Activated naive CD4-positive, alpha-beta T cell (primary cell): Measurements from ENCODE around the gene PLXNA3.

ENCODE experiments used
- DNase-seq, 4 experiments: peaks; one replicate each; lab custom pipeline; 2025; lab: John Stamatoyannopoulos, UW

The PLXNA3 gene

DNA sequence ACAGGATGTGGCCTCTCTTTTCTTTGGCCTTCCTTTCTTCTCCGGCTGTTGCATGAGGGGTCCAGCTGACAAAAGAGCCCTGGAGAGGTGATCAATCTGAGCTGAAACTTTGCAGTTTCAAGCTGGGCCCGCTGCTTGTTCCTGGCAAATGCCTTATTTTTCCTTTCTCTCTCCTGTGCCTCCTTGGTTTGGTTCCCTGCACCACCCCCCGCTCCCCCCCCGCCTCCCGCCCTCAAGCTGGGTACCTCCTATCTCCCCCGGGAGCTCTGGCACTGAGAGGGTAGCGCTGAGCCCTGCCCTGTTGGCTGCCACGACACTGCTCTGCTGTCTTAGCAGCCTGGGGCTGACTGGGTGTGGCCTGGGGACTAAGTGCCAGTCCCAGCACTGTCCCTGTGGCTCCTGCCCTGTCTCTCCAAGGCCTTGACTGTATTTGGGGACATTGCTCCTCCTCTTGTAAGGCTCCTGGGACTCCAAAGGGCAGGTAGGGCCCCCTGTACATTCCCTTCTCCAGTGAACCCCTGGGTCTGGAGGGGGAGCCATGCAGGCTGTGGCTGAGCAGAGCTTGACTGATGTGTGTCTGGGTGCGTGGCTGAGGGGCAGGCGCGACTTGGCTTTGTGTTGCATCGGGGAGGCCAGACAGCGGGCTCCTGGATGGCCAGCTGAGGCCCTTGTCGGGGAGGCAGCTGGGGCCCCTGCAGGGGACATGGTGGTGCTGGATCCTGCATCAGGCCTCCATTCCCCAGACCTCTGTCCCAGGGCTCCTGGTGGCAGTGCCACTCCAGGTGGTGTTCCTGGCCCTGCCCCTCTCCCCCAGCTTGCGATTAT lies 1.1 kb downstream of the PLXNA3 start:
- no peak for DNase-seq

DNA sequence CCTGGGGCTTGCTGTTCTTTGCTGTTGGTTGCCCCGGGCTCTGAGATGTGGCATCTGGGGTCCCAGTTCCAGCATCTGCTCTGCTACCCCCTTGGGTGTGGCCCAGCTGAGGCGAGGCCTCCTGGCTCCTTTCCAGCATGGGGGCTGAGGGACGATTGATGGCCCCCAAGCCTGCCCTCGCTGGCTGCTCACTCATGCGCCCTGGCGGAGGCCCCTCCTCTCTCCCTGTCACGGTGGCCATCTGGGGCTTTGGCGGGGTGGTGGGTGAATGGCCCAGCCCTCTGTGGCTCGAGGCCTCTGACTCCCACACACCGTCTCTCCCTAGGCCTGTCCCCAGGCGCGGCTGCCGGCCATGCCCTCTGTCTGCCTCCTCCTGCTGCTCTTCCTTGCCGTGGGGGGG lies 1.8 kb downstream of the PLXNA3 start:
- DNase-seq = no peak

DNA sequence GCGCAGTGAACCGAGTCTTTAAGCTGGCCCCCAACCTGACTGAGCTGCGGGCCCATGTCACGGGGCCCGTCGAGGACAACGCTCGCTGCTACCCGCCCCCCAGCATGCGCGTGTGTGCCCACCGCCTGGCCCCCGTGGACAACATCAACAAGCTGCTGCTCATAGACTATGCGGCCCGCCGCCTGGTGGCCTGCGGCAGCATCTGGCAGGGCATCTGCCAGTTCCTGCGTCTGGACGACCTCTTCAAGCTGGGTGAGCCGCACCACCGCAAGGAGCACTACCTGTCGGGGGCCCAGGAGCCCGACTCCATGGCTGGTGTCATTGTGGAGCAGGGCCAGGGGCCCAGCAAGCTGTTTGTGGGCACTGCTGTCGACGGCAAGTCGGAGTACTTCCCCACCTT lies 2.2 kb downstream of the PLXNA3 start:
- DNase-seq = no peak

DNA sequence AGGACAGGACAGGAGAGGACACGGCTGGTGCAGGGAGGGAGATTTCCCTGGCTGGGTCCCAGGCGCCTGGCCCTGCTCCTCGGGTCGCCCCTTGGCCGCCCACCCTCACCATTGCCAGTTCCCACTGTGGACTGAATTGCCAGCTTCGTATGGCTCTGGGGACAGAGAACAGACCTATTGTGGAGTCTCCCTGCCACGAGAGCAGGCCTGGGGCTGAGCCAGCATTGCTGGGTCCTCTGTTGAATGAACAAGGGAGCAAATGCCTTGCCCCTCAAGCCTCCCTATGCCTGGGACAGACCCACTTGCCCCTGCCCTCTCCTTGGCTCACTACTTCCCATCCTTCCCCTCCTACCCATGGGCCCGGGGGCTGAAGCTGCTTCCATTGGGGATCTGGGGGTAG lies 4.3 kb downstream of the PLXNA3 start:
- DNase-seq = no peak

DNA sequence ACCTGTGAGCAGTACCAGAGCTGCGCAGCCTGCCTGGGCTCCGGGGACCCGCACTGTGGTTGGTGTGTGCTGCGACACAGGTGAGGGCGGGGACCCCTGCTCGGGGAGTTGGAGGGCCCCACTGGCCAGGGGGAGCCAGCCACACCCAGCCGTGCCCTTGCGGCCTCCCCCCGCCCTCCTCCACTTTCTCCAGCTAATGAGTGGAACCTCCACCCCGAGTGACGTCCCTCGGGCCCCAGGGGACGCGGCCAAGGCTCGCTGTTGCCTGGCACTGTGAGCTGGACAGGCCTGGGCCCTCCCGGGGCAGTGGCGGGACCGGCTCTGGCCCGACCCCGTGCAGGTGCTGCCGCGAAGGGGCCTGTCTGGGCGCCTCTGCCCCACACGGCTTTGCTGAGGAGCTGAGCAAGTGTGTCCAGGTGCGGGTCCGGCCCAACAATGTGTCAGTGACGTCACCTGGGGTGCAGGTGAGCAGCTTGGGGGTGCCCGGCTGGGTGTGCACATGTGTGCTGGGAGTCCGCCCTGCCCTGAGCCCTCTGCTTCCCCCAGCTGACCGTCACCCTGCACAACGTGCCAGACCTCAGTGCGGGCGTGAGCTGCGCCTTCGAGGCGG lies 5.6 kb downstream of the PLXNA3 start:
- no peak for DNase-seq

DNA sequence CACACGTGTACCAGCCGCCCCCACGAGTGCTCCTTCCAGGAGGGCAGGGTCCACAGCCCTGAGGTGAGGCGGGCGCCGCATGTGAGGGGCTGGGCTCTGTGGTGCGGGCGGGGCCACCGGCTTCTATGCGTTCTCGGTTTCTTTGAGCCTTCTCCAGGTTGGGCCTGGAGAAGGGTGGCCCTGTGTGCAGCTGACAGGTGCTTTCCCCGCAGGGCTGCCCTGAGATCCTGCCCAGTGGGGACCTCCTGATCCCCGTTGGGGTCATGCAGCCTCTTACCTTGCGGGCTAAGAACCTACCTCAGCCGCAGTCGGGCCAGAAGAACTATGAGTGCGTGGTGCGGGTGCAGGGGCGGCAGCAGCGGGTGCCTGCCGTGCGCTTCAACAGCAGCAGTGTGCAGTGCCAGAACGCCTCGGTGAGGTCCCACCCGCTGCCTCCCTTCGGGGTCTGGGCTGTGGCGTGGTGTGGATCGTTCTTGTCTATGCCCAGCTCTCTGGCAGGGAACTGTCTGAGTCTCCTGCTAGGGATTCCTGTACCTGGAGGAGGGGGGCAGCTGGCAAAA lies 6.8 kb downstream of the PLXNA3 start:
- DNase-seq = no peak

DNA sequence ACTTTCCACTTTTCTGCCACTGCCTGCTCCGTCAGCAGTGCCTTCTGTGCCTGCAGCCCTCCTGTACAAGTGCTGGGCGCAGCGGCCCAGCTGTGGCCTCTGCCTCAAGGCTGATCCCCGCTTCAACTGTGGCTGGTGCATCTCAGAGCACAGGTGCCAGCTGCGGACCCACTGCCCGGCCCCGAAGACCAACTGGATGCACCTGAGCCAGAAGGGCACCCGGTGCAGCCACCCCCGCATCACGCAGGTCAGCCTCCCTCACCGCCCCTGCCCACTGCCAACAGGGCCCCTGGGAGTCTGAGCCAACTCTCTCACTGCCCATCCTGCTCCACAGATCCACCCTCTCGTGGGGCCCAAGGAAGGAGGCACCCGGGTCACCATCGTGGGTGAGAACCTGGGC lies 7.5 kb downstream of the PLXNA3 start:
- no peak for DNase-seq

DNA sequence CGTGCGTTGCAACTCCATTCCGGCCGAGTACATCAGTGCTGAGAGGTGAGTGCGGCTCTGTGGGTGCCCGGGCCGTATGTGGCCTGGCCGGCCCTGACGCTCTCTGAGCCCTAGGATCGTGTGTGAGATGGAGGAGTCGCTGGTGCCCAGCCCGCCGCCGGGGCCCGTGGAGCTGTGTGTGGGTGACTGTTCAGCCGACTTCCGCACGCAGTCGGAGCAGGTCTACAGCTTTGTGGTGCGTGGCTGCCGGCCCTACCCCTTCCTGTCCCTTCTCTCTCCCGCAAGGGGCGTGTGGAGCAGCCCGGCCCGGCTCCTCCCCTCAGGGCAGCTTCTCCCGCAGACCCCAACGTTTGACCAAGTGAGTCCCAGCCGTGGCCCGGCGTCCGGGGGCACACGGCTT lies 8.0 kb downstream of the PLXNA3 start:
- no peak for DNase-seq

DNA sequence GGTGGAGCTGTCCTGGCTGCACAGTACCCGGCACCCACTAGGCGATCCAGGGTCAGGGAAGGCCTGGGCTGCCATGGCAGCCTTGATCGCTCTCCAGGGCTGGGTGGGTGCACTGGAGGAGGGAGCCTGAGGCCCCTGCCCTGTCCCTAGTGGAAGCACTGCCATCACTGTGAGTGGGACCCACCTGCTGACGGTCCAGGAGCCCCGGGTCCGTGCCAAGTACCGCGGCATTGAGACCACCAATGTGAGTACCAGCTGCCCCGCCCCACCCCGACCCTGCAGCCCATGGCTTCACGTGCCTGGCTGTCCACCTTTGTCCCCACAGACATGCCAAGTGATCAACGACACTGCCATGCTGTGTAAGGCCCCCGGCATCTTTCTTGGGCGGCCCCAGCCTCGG lies 8.8 kb downstream of the PLXNA3 start:
- no peak for DNase-seq

DNA sequence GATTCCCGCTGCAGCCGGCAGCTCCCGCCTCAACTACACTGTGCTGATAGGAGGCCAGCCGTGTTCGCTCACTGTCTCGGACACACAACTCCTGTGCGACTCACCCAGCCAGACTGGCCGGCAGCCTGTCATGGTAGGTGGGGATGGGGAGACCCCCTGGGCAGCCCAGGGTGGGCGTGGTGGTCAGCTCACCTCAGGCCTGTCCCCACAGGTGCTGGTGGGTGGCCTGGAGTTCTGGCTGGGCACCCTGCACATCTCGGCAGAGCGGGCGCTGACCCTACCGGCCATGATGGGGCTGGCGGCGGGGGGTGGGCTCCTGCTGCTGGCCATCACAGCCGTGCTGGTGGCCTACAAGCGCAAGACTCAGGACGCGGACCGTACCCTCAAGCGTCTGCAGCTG lies 9.5 kb downstream of the PLXNA3 start:
- no peak for DNase-seq

DNA sequence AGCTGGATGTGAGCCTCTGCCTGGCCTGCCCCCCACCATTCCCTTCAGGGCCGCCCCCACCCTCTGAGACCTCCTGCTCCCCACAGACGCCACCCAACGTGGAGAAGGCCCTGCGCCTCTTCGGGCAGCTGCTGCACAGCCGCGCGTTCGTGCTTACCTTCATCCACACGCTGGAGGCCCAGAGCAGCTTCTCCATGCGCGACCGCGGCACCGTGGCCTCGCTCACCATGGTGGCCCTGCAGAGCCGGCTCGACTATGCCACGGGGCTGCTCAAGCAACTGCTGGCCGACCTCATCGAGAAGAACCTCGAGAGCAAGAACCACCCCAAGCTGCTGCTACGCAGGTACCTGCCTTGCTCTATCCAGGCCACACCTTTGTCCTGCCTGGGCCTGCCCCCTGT lies 10.1 kb downstream of the PLXNA3 start:
- no peak for DNase-seq

DNA sequence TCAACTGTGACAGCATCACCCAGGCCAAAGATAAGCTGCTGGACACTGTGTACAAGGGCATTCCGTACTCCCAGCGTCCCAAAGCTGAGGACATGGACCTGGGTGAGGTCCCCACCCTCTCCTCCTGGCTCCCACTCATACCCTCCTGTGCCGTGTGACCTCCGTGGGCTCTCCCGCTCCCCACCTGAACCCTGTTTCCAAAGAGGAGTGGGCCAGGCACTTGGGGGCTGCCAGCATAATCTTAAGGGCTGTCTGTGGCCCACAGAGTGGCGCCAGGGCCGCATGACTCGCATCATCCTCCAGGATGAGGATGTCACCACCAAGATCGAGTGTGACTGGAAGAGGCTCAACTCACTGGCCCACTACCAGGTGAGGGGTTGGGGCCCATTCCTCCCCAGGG lies 11.0 kb downstream of the PLXNA3 start:
- DNase-seq = no peak

DNA sequence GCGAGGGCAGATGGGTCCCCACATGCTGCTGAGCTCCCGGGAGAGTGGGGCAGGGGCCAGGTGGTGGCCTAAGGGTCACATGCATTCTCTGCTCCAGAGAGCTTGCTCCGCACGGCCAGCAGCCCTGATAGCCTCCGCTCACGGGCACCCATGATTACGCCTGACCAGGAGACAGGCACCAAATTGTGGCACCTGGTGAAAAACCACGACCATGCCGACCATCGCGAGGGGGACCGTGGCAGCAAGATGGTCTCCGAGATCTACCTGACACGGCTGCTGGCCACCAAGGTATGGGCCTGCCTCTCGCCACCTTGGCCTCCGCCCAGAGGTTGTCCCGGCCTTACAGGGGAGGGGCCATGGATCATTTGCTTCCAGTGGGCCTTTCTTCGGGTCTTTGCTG lies 11.8 kb downstream of the PLXNA3 start:
- DNase-seq = no peak

DNA sequence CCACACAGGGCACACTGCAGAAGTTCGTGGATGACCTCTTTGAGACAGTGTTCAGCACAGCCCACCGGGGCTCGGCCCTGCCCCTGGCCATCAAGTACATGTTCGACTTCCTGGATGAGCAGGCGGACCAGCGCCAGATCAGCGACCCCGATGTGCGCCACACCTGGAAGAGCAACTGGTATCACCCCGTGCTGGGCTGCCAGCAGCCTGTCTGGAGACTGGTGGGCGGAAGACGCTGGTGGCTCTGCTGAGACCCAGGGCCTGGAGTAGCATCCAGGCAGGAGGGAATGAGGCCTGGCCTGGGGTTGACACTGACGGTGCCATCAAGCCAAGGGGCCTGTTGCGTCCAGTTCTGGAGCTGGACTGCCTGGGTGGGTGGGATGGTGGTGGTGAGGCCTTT lies 12.4 kb downstream of the PLXNA3 start:
- no peak for DNase-seq

DNA sequence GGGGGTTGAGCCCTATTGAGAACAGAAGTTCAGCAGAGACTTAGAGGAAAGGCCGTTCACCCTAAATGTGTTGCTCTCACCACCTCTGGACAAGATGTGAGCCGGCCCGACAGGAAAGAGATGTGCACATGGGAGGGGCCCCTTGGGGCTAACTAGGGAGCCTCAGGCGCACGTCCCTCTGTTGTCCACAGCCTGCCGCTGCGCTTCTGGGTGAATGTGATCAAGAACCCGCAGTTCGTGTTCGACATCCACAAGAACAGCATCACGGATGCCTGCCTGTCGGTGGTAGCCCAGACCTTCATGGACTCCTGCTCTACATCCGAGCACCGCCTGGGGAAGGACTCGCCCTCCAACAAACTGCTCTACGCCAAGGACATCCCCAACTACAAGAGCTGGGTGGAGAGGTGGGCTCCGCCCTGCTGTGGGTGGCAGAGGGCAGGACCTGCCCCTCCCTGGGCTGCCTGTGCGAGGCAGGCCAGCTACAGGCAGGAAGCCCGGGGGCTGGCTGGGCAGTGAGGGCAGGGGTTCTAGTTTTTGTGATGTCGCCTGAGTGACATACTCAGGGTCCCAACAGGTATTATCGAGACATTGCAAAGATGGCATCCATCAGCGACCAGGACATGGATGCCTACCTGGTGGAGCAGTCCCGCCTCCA lies 13.0 kb downstream of the PLXNA3 start:
- DNase-seq = no peak

DNA sequence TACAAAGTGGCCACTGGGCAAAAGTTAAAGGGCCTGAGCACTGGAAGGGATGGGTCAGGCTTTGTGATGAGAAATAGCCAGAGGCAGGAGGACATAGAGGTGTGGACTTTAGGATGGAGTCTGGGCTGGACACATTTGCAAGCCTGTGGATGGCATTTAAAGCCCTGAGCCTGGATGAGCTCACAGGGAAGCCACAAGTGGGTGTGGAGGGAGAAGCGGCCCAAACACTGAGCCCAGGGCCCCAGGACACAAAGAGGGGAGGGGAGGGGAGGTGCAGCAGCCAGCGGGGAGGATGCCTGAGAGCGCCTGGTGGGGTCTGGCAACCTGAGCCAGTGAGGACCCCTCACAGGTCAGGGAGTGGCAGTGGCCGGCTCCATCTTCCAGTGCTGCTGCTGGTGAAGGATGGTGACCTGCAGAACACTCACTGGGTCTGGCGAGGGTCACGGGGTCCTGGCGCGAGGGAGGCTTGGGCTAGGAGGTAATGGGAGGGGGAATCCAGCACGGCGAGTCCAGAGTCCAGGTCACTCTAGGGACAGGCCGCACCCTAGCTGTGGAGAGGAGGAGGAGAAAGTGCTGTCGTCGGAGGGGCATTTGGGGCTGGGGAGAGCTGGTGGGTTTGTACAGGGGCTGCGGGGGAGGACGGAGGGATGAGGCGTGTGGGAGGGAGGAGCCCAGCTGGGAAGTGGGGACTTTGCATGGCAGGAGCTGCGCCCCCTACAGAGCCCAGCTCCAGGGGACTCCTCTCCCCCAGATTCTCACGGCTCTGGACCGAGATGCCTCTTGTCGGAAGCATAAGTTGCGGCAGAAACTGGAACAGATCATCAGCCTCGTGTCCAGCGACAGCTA lies 14.0 kb downstream of the PLXNA3 start:
- no peak for DNase-seq

DNA sequence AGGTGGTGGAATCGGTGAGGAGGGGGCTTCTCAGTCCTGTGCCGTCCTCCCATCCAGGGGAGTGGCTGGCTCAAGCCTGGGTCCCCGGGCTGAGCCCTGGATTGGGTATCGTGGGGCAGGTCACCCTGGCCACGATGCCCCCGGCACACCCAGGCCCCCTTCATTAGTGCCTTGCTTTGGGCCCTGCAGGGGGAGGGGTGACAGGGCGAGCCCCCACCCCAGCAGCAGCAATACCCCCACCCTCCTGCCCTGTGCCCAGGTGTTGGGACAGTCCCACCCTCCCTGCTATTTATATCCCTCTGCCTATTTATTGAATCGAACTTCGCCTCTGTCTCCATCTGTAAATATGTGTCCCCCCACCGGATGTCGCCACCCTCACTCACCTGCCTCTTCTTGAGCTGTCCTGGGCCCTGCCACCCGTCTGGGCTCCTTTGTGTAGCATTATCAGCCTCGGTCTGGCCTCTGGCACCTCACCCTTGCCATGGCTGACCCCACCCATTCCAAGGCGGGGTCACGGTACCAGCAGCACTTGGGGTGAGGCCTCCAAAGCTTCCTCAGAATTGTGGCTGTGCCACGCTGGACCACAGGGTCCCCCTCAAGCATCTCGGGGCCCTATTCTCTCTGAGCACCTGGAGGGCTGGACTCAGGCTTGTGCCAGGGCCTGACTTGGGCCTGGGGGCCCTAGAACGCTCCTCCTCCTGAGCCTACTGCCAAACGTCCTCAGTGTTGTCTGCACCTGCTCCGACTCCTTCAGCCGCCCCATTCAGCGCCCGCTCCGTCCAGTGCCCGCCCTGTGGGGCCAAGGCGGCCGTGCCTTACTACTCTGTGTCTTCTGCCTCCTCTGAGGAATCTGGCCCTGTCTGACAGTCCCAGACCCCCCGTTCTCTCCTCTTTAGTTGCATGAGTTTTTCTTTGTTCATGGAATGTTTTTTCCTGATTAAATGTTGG lies 14.9 kb downstream of the PLXNA3 start:
- DNase-seq = no peak

DNA sequence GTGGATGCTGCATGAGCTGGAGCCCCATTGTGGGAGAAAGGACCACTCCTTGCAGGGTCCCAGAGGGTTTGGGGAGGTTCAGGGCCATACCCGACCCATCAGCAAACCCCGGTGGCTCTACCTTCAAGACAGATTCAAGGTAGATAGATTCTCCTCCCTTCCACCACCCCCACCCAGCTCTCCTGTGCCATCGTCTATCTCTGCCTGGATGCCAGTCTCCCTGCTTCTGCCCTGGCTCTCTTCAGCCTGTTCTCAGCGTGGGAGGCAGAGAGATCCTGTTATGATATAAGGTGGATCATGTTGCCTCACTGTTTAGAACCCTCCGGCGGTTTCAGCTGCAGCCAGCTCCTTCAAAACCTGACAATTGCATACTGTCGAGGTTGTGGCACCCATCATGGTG lies 15.6 kb downstream of the PLXNA3 start:
- no peak for DNase-seq

DNA sequence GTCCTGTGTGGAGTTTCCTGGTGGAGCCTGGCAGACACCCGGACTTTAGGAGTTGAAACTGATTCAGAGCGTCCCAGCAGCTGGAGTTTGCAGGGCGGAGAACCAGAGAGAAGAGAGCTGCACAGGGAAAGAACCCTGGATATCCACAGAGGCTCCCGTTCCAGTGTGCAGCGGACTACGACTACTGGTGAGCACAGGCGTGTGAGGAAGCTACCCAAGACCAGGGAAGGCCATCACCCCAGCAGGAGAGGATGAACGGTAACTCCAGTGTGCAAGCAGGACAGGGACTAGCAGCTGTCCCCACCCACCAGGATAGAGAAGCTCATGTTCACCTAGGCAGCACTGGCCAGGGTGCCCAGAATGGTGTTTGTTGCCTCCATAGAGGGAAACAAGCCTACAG lies 18.7 kb downstream of the PLXNA3 start:
- DNase-seq = no peak

DNA sequence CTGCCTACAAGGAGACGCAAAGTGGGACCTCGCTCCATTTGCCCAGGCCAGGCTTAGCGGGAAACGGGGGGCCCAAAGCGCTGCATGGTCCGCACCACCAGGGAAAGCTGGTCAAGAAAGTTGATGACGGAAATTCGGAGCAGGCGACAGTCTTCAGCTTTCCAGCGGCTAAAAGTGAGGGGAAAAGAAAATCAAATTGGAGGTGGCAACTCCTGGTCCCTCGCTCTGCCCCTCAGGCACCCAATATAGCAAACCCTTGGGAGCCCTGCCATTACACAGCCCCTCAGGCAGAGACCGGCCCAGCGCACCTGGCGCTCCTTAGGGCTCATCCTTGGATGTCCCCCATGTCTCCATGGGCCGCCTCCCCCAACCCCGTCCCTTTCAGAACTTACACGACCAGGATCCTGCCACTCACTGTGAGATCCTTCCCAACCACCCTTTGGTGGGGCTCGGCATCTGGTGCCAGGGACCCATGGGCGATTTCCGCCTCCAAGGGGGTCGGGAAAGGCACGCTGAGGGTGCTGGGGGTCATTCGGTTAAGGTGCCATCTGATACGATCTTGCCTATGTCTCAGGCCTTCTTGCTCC lies 19.9 kb downstream of the PLXNA3 start:
- DNase-seq = no peak
